ENCODE measurements around the gene ECD. TPM values are rescaled to one million over a fixed set of nuclear protein-coding genes. Genes with fewer than 3 reads are reported as not detected.

The ECD gene
- total and polyA plus RNA-seq, 2 of the 4 experiments (the other 2 are of a cell fraction): 22.1 to 32.8 TPM

- no peak overlapping the region for H4K5ac ChIP-seq (ENCODE audit: low read depth, low read length)
- no peak for DNase-seq
- peaks cover 3 to 10% of the 10 kb centered on the region in 2 experiments; a peak in 3 of 4 replicates for H3K79me1 ChIP-seq (ENCODE audit: low read depth in 1 of 2, low read length in 2 of 2)
- ATAC-seq (ENCODE audit: low read depth): no peak
- H3K27me3 ChIP-seq (ENCODE audit: control insufficient read depth, insufficient read depth, low read length): no peaks in the 10 kb centered on the region
- H3K4me3 ChIP-seq (ENCODE audit: insufficient read depth, low read depth, low read length): no peak overlapping the region
- no peak overlapping the region for H2AFZ ChIP-seq (replicated peaks; ENCODE audit: low read length, poor library complexity)
- H4K91ac ChIP-seq (ENCODE audit: insufficient read depth, low read depth, low read length): no peak overlapping the region
- H3K9me3 ChIP-seq (ENCODE audit: control insufficient read depth, insufficient read depth, low read length): no peaks in the 10 kb centered on the region
- dilution Hi-C loops (cut with HindIII; ENCODE audit: low sequenced_read_pairs, unreplicated experiment): no loop called here
- ChIA-PET CTCF (no interaction called here), POLR2A (ENCODE audit: unreplicated experiment) (no interaction called here)
- WGBS, 2 experiments (ENCODE audit: extremely low coverage in 2 of 2, insufficient read length in 1 of 2): no CpG with 5 or more reads among the region's 3 CpGs
- H3K14ac ChIP-seq (replicated peaks; ENCODE audit: low read depth, low read length): no peak overlapping the region
- H4K8ac ChIP-seq (ENCODE audit: low read depth in 2 of 2, low read length in 2 of 2): no peak overlapping the region
- no peak overlapping the region for H3K23ac ChIP-seq (ENCODE audit: low read depth, low read length)
- intact Hi-C loops (cut with micrococcal nuclease): loop anchor here (5.0 kb wide), 1 partner anchor 44 kb away; the partner anchor contains the start of gene NUDT13
- H2AK9ac ChIP-seq (replicated peaks; ENCODE audit: low read depth, low read length, poor library complexity): no peak overlapping the region
- H2BK5ac ChIP-seq (ENCODE audit: low read depth, low read length, poor library complexity, severe bottlenecking): no peak overlapping the region
- H2BK120ac ChIP-seq (ENCODE audit: low read depth, low read length): no peak overlapping the region
- H3K27ac ChIP-seq (ENCODE audit: insufficient read depth, low read length): no peak overlapping the region
- peaks cover 5% of the 10 kb centered on the region; the same call in 1 of the 2 replicates for H4K20me1 ChIP-seq (ENCODE audit: insufficient read depth, low read length)
- H3K4me2 ChIP-seq (ENCODE audit: low read depth, low read length): no peak overlapping the region
- H2BK20ac ChIP-seq (ENCODE audit: low read depth, low read length): no peak overlapping the region
- no peak overlapping the region for H3K9ac ChIP-seq (ENCODE audit: low read depth, low read length)
- no peaks in the 10 kb centered on the region for H3K4me1 ChIP-seq (ENCODE audit: control insufficient read depth, insufficient read depth, low read length)
- no peak overlapping the region for H3K56ac ChIP-seq (ENCODE audit: extremely low read depth, insufficient read depth, low read length)
- no peak overlapping the region for H3K4ac ChIP-seq (ENCODE audit: low read depth, low read length)
- H3K36me3 ChIP-seq (ENCODE audit: control insufficient read depth, insufficient read depth, low read length): peaks cover 22% of the 10 kb centered on the region
- in situ Hi-C loops (cut with MboI; ENCODE audit: low sequenced_read_pairs): no loop called here
- H3K18ac ChIP-seq (ENCODE audit: low read depth, low read length): no peak overlapping the region
- BruUV-seq (replicated peaks): no TSS peak
- no peak overlapping the region for H2AK5ac ChIP-seq (ENCODE audit: low read depth, low read length)
- H2BK15ac ChIP-seq (ENCODE audit: low read depth, low read length): no peak overlapping the region
- no peaks in the 10 kb centered on the region for H3K9me1 ChIP-seq (ENCODE audit: insufficient read depth, low read length)
- TF ChIP-seq SMC3 (IDR thresholded peaks at IDR 0.05; ENCODE audit: low read depth, low read length): no peak
- TF ChIP-seq FOS (IDR thresholded peaks at IDR 0.05; ENCODE audit: low read depth, low read length): no peak
These were observed 11.8 kb downstream of the ECD start for GRCh38 chr10:73156054-73156453.
